ENCODE measurements around the gene WDR59.

DNA sequence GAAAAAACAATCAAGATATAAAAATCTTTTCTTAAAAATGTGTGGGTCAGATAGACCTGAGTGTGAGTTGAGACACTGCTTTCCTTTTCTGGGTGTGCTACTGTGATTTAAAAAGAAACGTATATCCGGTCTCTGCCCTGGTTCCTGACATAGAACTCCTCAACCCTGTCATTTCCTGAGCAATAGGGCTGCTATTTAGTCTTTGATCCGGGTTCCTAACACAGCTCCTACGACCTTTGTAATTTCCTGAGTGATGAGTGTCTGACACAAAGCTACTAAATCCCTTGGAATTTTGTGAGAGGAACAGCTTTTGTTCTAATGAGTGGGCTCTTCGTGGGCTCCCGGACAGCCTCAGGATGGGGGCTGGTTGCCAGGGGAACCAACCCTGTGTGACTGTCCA, 116.4 kb downstream of the WDR59 start:
- TF ChIP-seq, protein P1, sequence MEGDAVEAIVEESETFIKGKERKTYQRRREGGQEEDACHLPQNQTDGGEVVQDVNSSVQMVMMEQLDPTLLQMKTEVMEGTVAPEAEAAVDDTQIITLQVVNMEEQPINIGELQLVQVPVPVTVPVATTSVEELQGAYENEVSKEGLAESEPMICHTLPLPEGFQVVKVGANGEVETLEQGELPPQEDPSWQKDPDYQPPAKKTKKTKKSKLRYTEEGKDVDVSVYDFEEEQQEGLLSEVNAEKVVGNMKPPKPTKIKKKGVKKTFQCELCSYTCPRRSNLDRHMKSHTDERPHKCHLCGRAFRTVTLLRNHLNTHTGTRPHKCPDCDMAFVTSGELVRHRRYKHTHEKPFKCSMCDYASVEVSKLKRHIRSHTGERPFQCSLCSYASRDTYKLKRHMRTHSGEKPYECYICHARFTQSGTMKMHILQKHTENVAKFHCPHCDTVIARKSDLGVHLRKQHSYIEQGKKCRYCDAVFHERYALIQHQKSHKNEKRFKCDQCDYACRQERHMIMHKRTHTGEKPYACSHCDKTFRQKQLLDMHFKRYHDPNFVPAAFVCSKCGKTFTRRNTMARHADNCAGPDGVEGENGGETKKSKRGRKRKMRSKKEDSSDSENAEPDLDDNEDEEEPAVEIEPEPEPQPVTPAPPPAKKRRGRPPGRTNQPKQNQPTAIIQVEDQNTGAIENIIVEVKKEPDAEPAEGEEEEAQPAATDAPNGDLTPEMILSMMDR (tag by site-specific recombination; IDR thresholded peaks at IDR 0.05), result no peak
- no peak for TF ChIP-seq ZNF629 (tag by site-specific recombination; IDR thresholded peaks at IDR 0.05)
- TF ChIP-seq ZNF558 (tag by site-specific recombination; IDR thresholded peaks at IDR 0.05), result no peak
- TF ChIP-seq ZNF660 (tag by site-specific recombination; IDR thresholded peaks at IDR 0.05), result no peak
- TF ChIP-seq, protein P2, sequence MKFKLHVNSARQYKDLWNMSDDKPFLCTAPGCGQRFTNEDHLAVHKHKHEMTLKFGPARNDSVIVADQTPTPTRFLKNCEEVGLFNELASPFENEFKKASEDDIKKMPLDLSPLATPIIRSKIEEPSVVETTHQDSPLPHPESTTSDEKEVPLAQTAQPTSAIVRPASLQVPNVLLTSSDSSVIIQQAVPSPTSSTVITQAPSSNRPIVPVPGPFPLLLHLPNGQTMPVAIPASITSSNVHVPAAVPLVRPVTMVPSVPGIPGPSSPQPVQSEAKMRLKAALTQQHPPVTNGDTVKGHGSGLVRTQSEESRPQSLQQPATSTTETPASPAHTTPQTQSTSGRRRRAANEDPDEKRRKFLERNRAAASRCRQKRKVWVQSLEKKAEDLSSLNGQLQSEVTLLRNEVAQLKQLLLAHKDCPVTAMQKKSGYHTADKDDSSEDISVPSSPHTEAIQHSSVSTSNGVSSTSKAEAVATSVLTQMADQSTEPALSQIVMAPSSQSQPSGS (tag by site-specific recombination; IDR thresholded peaks at IDR 0.05; ENCODE audit: low read depth), result no peak
- no peak for TF ChIP-seq SP2 (tag by site-specific recombination; IDR thresholded peaks at IDR 0.05)
- TF ChIP-seq ZNF501 (tag by site-specific recombination; IDR thresholded peaks at IDR 0.05), result no peak
- TF ChIP-seq ZNF132 (tag by site-specific recombination; IDR thresholded peaks at IDR 0.05; ENCODE audit: borderline replicate concordance), result no peak
- TF ChIP-seq GLIS2 (tag by site-specific recombination; IDR thresholded peaks at IDR 0.05), result no peak
- TF ChIP-seq, protein P3, sequence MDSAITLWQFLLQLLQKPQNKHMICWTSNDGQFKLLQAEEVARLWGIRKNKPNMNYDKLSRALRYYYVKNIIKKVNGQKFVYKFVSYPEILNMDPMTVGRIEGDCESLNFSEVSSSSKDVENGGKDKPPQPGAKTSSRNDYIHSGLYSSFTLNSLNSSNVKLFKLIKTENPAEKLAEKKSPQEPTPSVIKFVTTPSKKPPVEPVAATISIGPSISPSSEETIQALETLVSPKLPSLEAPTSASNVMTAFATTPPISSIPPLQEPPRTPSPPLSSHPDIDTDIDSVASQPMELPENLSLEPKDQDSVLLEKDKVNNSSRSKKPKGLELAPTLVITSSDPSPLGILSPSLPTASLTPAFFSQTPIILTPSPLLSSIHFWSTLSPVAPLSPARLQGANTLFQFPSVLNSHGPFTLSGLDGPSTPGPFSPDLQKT (IDR thresholded peaks at IDR 0.05; ENCODE audit: borderline replicate concordance, low read depth, low read length), result no peak

Data from HEK293 (cell line).